Activated CD8-positive, alpha-beta memory T cell treated with anti-CD3 and anti-CD28 coated beads, Interleukin-2, amount 50 U/mL, for 48 hours (primary cell): ENCODE results near the gene IPPK.
A peak's percentile ranks its signal among the peaks of the same experiment; 100 is the strongest.

ENCODE experiments used
- DNase-seq: peaks from one replicate; pipeline ENCODE4 v3.0.0-alpha.2; 2020

Gene IPPK

GRCh38 chr9:92686954-92687353, 17.0 kb upstream of the IPPK start:
- DNase-seq: no peak

GRCh38 chr9:92685022-92685421, 15.1 kb upstream of the IPPK start:
- DNase-seq: no peak

GRCh38 chr9:92682269-92682668, 12.3 kb upstream of the IPPK start:
- no peak for DNase-seq

GRCh38 chr9:92680166-92681119, 10.5 kb upstream of the IPPK start:
- DNase-seq: no peak

- no peak for DNase-seq
Measured at GRCh38 chr9:92679413-92680165, 9.7 kb upstream of the IPPK start.

GRCh38 chr9:92671323-92671722, 1.4 kb upstream of the IPPK start:
- DNase-seq: peak; percentile 51

GRCh38 chr9:92669527-92669889, 423 bp downstream of the IPPK start:
- DNase-seq: peak; percentile 70

GRCh38 chr9:92668746-92669526, 995 bp downstream of the IPPK start:
- peak; percentile 64 for DNase-seq

GRCh38 chr9:92666912-92667532, 2.9 kb downstream of the IPPK start:
- no peak for DNase-seq

GRCh38 chr9:92666236-92666635, 3.7 kb downstream of the IPPK start:
- no peak for DNase-seq

- no peak for DNase-seq
Measured at GRCh38 chr9:92665836-92666235, 4.1 kb downstream of the IPPK start.

- no peak for DNase-seq
Measured at GRCh38 chr9:92664394-92665152, 5.4 kb downstream of the IPPK start.

GRCh38 chr9:92663951-92664350, 6.0 kb downstream of the IPPK start:
- DNase-seq: no peak

GRCh38 chr9:92663126-92663525, 6.8 kb downstream of the IPPK start:
- DNase-seq: no peak

- DNase-seq: no peak
Measured at GRCh38 chr9:92661743-92662142, 8.2 kb downstream of the IPPK start.

- DNase-seq: no peak
Measured at GRCh38 chr9:92661127-92661526, 8.8 kb downstream of the IPPK start.

GRCh38 chr9:92660266-92660665, 9.7 kb downstream of the IPPK start:
- DNase-seq: no peak

- DNase-seq: no peak
Measured at GRCh38 chr9:92659601-92660000, 10.3 kb downstream of the IPPK start.

GRCh38 chr9:92658611-92659010, 11.3 kb downstream of the IPPK start:
- DNase-seq: no peak

GRCh38 chr9:92658176-92658575, 11.8 kb downstream of the IPPK start:
- DNase-seq: no peak

GRCh38 chr9:92657296-92658094, 12.4 kb downstream of the IPPK start:
- no peak for DNase-seq
